Thoracic aorta (tissue), 2 donors: ENCODE measurements around the gene S100A10. TPM values are rescaled to one million over a fixed set of nuclear protein-coding genes. Genes with fewer than 3 reads are reported as not detected.

Experiments
- ATAC-seq: fragments of 150-250 bp; one replicate; pipeline ENCODE4 v1.8.0; 2017; ENCODE audit warnings: low read depth; ENCODE audit not compliant: insufficient number of reproducible peaks, low FRiP score
- DNase-seq: peaks from one replicate; pipeline ENCODE4 v3.0.0-alpha.2; 2020; ENCODE audit warnings: low spot score
- H3K27ac ChIP-seq, 2 donors: fragments of 200-600 bp; sonication (generic); 1 replicate in 1 of 2; 2 replicates in 1 of 2; pipeline ENCODE4 v1.5.1; 2016; ENCODE audit warnings: mild to moderate bottlenecking in 2 of 2, moderate library complexity in 2 of 2
- H3K27me3 ChIP-seq: fragments of 200-600 bp; sonication (generic); replicated peaks from 2 replicates; pipeline ENCODE4 v1.6.0; 2016; ENCODE audit warnings: mild to moderate bottlenecking; ENCODE audit not compliant: insufficient read depth
- H3K36me3 ChIP-seq: fragments of 200-600 bp; sonication (generic); one replicate; pipeline ENCODE4 v1.5.1; 2016
- H3K4me1 ChIP-seq, 2 donors: fragments of 200-600 bp; sonication (generic); 1 replicate in 1 of 2; 2 replicates in 1 of 2; pipeline versions ENCODE4 v1.5.1 to v1.6.0; 2016; ENCODE audit warnings: low read depth in 2 of 2, mild to moderate bottlenecking in 1 of 2; ENCODE audit not compliant: control insufficient read depth in 1 of 2
- H3K4me3 ChIP-seq: fragments of 200-600 bp; sonication (generic); 2 replicates; pipeline ENCODE4 v1.5.1; 2016; ENCODE audit warnings: mild to moderate bottlenecking
- H3K9me3 ChIP-seq: fragments of 200-600 bp; sonication (generic); 2 replicates; pipeline ENCODE4 v1.5.1; 2016
- total RNA-seq, 2 donors: library from RNA; depleted of rRNA; stranded (reverse); fragments of >200 nt; gene quantifications; one replicate each; pipeline versions ENCODE4 v1.1.0 to v1.2.3, GENCODE V29; 2016
- TF ChIP-seq, protein P1 (sequence below): fragments of 200-600 bp; sonication (generic); IDR thresholded peaks from one replicate; pipeline ENCODE4 v1.5.1; 2019; ENCODE audit warnings: antibody characterized with exemption

Gene S100A10
- total RNA-seq, 2 donors from 2014 or later, result 47.0 to 107 TPM

DNA sequence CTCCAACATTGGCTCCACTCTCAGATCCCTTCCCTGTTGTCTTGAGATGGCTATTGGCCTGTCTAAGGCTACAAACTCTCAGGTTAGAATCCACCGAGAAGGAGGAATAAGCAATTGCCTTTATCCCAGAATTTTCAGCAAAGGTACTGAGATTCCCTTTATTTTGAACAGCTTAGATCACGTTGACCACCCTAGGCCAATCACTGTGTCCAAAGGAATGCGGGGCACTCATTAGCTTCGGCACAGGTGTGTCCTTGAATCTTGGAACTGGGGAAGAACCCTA is 36.2 kb upstream of the S100A10 start:
- no peaks in the 10 kb centered on the region for H3K9me3 ChIP-seq
- TF ChIP-seq, protein P1, sequence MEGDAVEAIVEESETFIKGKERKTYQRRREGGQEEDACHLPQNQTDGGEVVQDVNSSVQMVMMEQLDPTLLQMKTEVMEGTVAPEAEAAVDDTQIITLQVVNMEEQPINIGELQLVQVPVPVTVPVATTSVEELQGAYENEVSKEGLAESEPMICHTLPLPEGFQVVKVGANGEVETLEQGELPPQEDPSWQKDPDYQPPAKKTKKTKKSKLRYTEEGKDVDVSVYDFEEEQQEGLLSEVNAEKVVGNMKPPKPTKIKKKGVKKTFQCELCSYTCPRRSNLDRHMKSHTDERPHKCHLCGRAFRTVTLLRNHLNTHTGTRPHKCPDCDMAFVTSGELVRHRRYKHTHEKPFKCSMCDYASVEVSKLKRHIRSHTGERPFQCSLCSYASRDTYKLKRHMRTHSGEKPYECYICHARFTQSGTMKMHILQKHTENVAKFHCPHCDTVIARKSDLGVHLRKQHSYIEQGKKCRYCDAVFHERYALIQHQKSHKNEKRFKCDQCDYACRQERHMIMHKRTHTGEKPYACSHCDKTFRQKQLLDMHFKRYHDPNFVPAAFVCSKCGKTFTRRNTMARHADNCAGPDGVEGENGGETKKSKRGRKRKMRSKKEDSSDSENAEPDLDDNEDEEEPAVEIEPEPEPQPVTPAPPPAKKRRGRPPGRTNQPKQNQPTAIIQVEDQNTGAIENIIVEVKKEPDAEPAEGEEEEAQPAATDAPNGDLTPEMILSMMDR, result no peak
- no peak for ATAC-seq

DNA sequence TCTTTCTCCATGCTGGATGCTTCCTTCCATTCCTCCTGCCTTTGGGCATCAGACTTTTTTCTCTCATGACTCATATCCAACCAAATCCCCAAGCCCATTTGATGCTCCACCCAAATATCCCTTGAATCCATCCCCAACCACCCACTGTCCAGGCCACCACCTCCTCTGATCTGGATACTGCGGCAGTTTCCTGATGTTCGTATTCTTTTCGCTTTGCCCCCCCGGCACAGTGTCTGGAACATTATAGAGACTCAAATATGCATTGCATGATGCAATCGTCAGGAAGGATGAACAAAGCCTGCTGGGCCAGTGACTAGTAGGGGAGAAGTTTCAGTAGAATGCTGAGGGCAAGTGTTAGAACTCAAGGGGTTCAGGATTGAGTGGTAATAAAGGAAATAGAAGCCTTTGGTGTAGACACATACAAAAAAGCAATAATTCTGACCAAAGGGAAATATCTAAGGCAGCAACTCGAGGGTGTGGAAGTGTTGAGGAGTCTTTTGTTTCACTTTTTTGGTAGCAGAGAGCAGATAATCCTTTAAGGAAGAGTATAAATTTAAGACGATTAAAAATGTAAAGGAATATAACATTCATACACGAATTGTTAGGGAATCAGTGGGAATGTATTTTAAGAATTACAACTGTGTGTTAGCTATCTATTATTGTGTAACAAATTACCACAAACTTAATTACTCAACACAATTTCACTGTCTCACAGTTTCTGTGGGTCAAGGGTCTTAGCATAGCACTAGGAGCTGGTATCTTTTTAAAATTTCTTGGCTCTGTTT is 35.7 kb upstream of the S100A10 start:
- DNase-seq (no peak), ATAC-seq (no peak)
- no peak overlapping the region for H3K4me3 ChIP-seq
- H3K27ac ChIP-seq, result no peak overlapping the region
- no peaks in the 10 kb centered on the region for H3K9me3 ChIP-seq
- no peaks in the 10 kb centered on the region for H3K27me3 ChIP-seq
- H3K36me3 ChIP-seq, result peaks cover 30% of the 10 kb centered on the region
- TF ChIP-seq, protein P1, result no peak
- H3K4me1 ChIP-seq, result peaks cover 9 to 12% of the 10 kb centered on the region in 2 donors

More for the DNA sequence above, 36.2 kb upstream of the S100A10 start:
- peaks cover 9 to 17% of the 10 kb centered on the region in 2 donors for H3K4me1 ChIP-seq
- no peaks in the 10 kb centered on the region for H3K27me3 ChIP-seq
- no peak for DNase-seq
- peaks cover 30% of the 10 kb centered on the region for H3K36me3 ChIP-seq
- H3K4me3 ChIP-seq, result no peak overlapping the region
- no peak overlapping the region for H3K27ac ChIP-seq

DNA sequence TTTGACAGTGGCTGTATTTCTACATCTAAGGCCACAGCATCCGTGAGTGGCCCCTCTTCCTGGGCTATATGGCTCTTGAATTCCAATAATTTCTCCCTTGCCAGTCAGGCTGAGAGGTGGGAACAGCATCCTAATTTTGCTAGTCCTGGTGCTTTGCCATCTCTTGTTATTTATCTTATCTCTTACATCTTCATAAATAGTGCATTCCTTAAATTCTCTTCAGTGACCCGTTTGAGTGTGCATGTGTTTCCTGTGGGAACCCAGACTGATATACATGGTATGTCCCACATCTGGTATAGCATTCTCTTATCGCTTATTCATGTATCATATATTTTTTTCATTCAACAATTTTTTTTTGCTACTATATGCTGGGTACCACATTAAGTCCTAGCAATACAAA is 33.2 kb upstream of the S100A10 start:
- peaks cover 12% of the 10 kb centered on the region for H3K36me3 ChIP-seq
- no peaks in the 10 kb centered on the region for H3K27me3 ChIP-seq
- TF ChIP-seq, protein P1, result no peak
- no peaks in the 10 kb centered on the region for H3K4me1 ChIP-seq
- ATAC-seq (no peak), DNase-seq (no peak)
- H3K9me3 ChIP-seq, result no peaks in the 10 kb centered on the region
- H3K27ac ChIP-seq, result no peak overlapping the region
- H3K4me3 ChIP-seq, result no peak overlapping the region

DNA sequence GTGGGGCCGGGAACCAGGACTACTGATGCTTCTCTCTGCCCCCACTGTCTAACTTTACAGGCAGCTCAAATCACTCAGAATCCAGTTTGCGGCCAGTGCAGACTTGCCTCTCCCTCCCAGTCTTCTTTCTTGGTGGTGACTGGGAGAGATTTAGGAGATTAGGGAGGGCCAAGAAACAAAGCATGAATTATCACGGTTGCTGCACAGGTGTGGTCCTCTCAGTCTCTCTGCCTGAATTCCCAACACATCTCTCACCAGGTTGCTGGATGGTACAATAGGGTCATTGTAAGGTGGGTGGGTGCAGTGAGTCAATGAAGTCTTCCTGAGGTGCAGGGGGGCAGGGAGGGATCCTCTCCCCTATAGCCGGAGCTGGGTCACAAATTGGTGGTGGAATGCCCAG is 30.6 kb upstream of the S100A10 start:
- H3K27ac ChIP-seq, result no peak overlapping the region
- no peaks in the 10 kb centered on the region for H3K9me3 ChIP-seq
- no peaks in the 10 kb centered on the region for H3K4me1 ChIP-seq
- TF ChIP-seq, protein P1, result no peak
- no peak overlapping the region for H3K4me3 ChIP-seq
- no peak for DNase-seq
- H3K27me3 ChIP-seq, result no peaks in the 10 kb centered on the region
- no peak for ATAC-seq
- no peaks in the 10 kb centered on the region for H3K36me3 ChIP-seq

DNA sequence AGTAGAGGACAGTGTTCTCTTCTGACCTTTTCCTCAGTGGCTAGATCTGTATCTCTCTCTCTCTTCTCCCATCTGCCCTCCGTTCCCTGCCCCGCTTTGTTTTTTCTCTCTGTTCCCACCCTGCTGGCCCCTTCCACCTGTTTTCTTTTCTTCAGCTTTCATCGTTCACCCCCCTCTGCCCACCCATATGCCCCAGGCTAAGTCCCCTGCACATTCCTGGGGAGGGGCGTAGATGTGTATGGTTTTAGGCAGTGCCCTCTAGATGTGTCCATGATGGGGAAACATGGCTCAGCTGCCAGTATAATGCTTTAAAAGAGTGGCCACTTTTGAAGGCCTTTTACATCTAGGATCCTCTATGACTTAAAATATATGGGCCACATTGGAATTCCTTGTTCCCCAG is 29.6 kb upstream of the S100A10 start:
- no peak for DNase-seq
- TF ChIP-seq, protein P1, result no peak
- no peaks in the 10 kb centered on the region for H3K4me1 ChIP-seq
- no peak overlapping the region for H3K27ac ChIP-seq
- H3K36me3 ChIP-seq, result no peaks in the 10 kb centered on the region
- ATAC-seq, result no peak
- H3K27me3 ChIP-seq, result no peaks in the 10 kb centered on the region
- H3K9me3 ChIP-seq, result no peaks in the 10 kb centered on the region
- no peak overlapping the region for H3K4me3 ChIP-seq
